H9 (cell line): Measurements from ENCODE around the gene TEAD1. TPM values are rescaled to one million over a fixed set of nuclear protein-coding genes. Genes with fewer than 3 reads are reported as not detected.

Experiments used
- DNase-seq: peaks from one replicate; pipeline ENCODE4 v3.0.0-alpha.2; 2017
- H2AFZ ChIP-seq: one replicate; pipeline ENCODE4 v1.6.1; 2013; ENCODE audit warnings: mild to moderate bottlenecking, low read length, control low read depth, moderate library complexity
- H2AK5ac ChIP-seq: 2 replicates; pipeline ENCODE4 v1.6.1; 2013; ENCODE audit warnings: low read length, control low read depth, mixed read lengths; ENCODE audit not compliant: insufficient read length
- H2BK120ac ChIP-seq: one replicate; pipeline ENCODE4 v1.6.1; 2013; ENCODE audit warnings: low read depth, mild to moderate bottlenecking, low read length, control low read depth, inconsistent platforms; ENCODE audit not compliant: poor library complexity, severe bottlenecking
- H2BK12ac ChIP-seq: 2 replicates; pipeline ENCODE4 v1.6.1; 2013; ENCODE audit warnings: low read length, control low read depth, mixed read lengths, low read depth; ENCODE audit not compliant: insufficient read length
- H2BK15ac ChIP-seq: 2 replicates; pipeline ENCODE4 v1.6.1; 2013; ENCODE audit warnings: low read depth, low read length, control low read depth
- H2BK20ac ChIP-seq: one replicate; pipeline ENCODE4 v1.6.1; 2013; ENCODE audit warnings: low read depth, mild to moderate bottlenecking, low read length, control low read depth, inconsistent platforms; ENCODE audit not compliant: poor library complexity, severe bottlenecking
- H2BK5ac ChIP-seq: 2 replicates; pipeline ENCODE4 v1.6.1; 2013; ENCODE audit warnings: low read length, control low read depth, mixed read lengths; ENCODE audit not compliant: insufficient read length
- H3K14ac ChIP-seq: 2 replicates; pipeline ENCODE4 v1.6.1; 2013; ENCODE audit warnings: low read length, control low read depth; ENCODE audit not compliant: insufficient read depth
- H3K18ac ChIP-seq: 2 replicates; pipeline ENCODE4 v1.6.1; 2013; ENCODE audit warnings: low read depth, mild to moderate bottlenecking, mixed read lengths, low read length, control low read depth; ENCODE audit not compliant: insufficient read length
- H3K23ac ChIP-seq: 2 replicates; pipeline ENCODE4 v1.6.1; 2013; ENCODE audit warnings: low read length, control low read depth, mixed read lengths, low read depth; ENCODE audit not compliant: insufficient read length
- H3K23me2 ChIP-seq: 2 replicates; pipeline ENCODE4 v1.6.1; 2013; ENCODE audit warnings: low read depth, mild to moderate bottlenecking, mixed read lengths, low read length, control low read depth; ENCODE audit not compliant: insufficient read length, poor library complexity, severe bottlenecking
- H3K27ac ChIP-seq: 2 replicates; pipeline ENCODE4 v1.5.1; 2013; ENCODE audit warnings: low read length, control low read depth, mixed read lengths, low read depth; ENCODE audit not compliant: insufficient read length
- H3K27me3 ChIP-seq: 2 replicates; pipeline ENCODE4 v1.6.1; 2013; ENCODE audit warnings: low read length, control low read depth, inconsistent platforms; ENCODE audit not compliant: insufficient read depth
- H3K4ac ChIP-seq: 2 replicates; pipeline ENCODE4 v1.6.1; 2013; ENCODE audit warnings: low read depth, mild to moderate bottlenecking, control low read depth, inconsistent platforms, low read length, moderate library complexity
- H3K4me1 ChIP-seq: 2 replicates; pipeline ENCODE4 v1.6.1; 2013; ENCODE audit warnings: low read length, control low read depth, inconsistent platforms; ENCODE audit not compliant: insufficient read depth
- H3K4me2 ChIP-seq: 2 replicates; pipeline ENCODE4 v1.6.1; 2013; ENCODE audit warnings: low read length, control low read depth, mixed read lengths; ENCODE audit not compliant: insufficient read length, insufficient read depth
- H3K56ac ChIP-seq: 2 replicates; pipeline ENCODE4 v1.6.1; 2013; ENCODE audit warnings: low read depth, mild to moderate bottlenecking, mixed read lengths, low read length, control low read depth; ENCODE audit not compliant: insufficient read length
- H3K79me1 ChIP-seq: 2 replicates; pipeline ENCODE4 v1.6.1; 2013; ENCODE audit warnings: low read depth, mild to moderate bottlenecking, moderate library complexity, low read length, control low read depth, inconsistent platforms; ENCODE audit not compliant: insufficient read depth, poor library complexity, severe bottlenecking
- H3K79me2 ChIP-seq: 2 replicates; pipeline ENCODE4 v1.6.1; 2013; ENCODE audit warnings: low read length, control low read depth, inconsistent platforms; ENCODE audit not compliant: insufficient read depth
- H3K9ac ChIP-seq: 2 replicates; pipeline ENCODE4 v1.6.1; 2013; ENCODE audit warnings: low read length, control low read depth, mixed read lengths; ENCODE audit not compliant: insufficient read length; ENCODE audit errors: extremely low read depth
- H3K9me3 ChIP-seq: one replicate; pipeline ENCODE4 v1.6.1; 2013; ENCODE audit warnings: low read depth, low read length, inconsistent platforms; ENCODE audit not compliant: control insufficient read depth
- H3T11ph ChIP-seq: one replicate; pipeline ENCODE4 v1.6.1; 2013; ENCODE audit warnings: mild to moderate bottlenecking, low read length, control low read depth, inconsistent platforms
- H4K20me1 ChIP-seq: one replicate; pipeline ENCODE4 v1.6.1; 2013; ENCODE audit not compliant: control insufficient read depth, insufficient read length, insufficient read depth
- H4K5ac ChIP-seq: 2 replicates; pipeline ENCODE4 v1.6.1; 2013; ENCODE audit warnings: low read depth, mild to moderate bottlenecking, mixed read lengths, low read length, control low read depth; ENCODE audit not compliant: insufficient read length
- H4K8ac ChIP-seq: replicated peaks from 2 replicates; pipeline ENCODE4 v1.6.1; 2013; ENCODE audit warnings: low read length, control low read depth, mixed read lengths, low read depth; ENCODE audit not compliant: insufficient read length
- H4K91ac ChIP-seq: 2 replicates; pipeline ENCODE4 v1.6.1; 2013; ENCODE audit warnings: low read depth, mild to moderate bottlenecking, moderate library complexity, mixed read lengths, low read length, control low read depth; ENCODE audit not compliant: insufficient read length
- H3K27ac Mint-ChIP-seq, 3 experiments: 2 replicates in 2 of 3; 3 replicates in 1 of 3; pipeline ENCODE4 v1.8.0; 2020 to 2021; ENCODE audit warnings: mixed read lengths in 3 of 3, mild to moderate bottlenecking in 1 of 3, moderate library complexity in 1 of 3
- H3K27me3 Mint-ChIP-seq: 2 replicates; pipeline ENCODE4 v1.8.0; 2021; ENCODE audit warnings: low read depth, mild to moderate bottlenecking, moderate library complexity, mixed read lengths
- H3K36me3 Mint-ChIP-seq, 3 experiments: 2 replicates in 2 of 3; 3 replicates in 1 of 3; pipeline ENCODE4 v1.8.0; 2020 to 2021; ENCODE audit warnings: low read depth in 3 of 3, mixed read lengths in 3 of 3; ENCODE audit not compliant: insufficient read depth in 1 of 3
- H3K4me1 Mint-ChIP-seq, 2 experiments: 2 replicates each; pipeline ENCODE4 v1.8.0; 2020; ENCODE audit warnings: mixed read lengths in 2 of 2
- H3K4me3 Mint-ChIP-seq, 2 experiments: 2 replicates in 1 of 2; 3 replicates in 1 of 2; pipeline ENCODE4 v1.8.0; 2020 to 2021; ENCODE audit warnings: mild to moderate bottlenecking in 2 of 2, mixed read lengths in 2 of 2, moderate library complexity in 1 of 2
- H3K9me3 Mint-ChIP-seq, 2 experiments: 2 replicates in 1 of 2; 3 replicates in 1 of 2; pipeline ENCODE4 v1.8.0; 2020; ENCODE audit warnings: mild to moderate bottlenecking in 2 of 2, mixed read lengths in 2 of 2, moderate library complexity in 1 of 2
- WGBS: extraction: QIAGEN DNeasy Blood & Tissue Kit; methylation state at CpG from one replicate; pipeline ENCODE4 v1.1.7; 2013; ENCODE audit warnings: missing lambda C conversion rate, low lambda C conversion rate, mixed read lengths; ENCODE audit not compliant: insufficient read length; ENCODE audit errors: extremely low coverage; 5-methylcytosine and 5-hydroxymethylcytosine counted together
- total RNA-seq: library from RNA; stranded (reverse); gene quantifications from 2 replicates; pipeline ENCODE4 v1.2.1, GENCODE V29; 2021
- TF ChIP-seq, protein P1 (sequence below): fragments of 200-600 bp; sonication (generic); conservative IDR thresholded peaks from 3 replicates; pipeline ENCODE4 v1.8.0; 2021; ENCODE audit warnings: antibody characterized with exemption, mild to moderate bottlenecking

TEAD1 gene
- total RNA-seq, 1 experiment from 2014 or later, result 75.1 TPM

DNA sequence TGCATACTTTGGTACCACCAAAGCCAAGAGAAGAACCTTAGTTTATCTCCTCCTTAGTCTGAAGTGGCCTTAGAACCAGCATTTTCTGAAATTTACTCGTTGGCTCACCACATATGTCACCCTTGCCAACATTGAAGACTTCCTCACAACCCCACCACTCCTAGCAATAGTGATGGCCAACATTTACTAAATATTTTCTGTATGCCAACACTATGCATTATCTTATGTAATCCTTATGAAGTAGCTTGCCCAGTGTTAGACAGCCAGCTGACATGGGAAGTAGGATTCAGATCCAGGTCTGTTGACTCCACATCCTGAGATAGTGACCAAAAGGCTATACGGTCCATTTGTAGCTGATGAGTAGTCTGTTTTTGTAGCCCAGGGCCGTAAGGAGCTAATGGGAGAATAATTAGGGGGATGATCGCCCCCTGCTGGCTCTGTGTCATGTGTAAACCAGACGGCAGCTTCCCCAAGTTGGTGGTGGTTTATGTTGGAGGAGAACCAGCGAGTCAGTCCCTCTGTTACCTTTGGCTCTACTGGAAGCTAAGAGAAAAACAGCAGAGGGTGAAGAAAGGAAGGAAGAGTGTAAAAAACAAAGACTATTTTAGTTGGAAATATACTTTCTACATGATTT is 214.4 kb downstream of the TEAD1 start:
- Histone ChIP-seq H3K56ac (no peak overlapping the region), H2BK20ac (no peak overlapping the region), H3K27me3 (no peaks in the 10 kb centered on the region), H3K79me2 (no peaks in the 10 kb centered on the region), H4K20me1 (no peaks in the 10 kb centered on the region), H2BK5ac (no peak overlapping the region), H3K18ac (no peak overlapping the region), H4K91ac (no peak overlapping the region), H3K23ac (no peak overlapping the region), H2AK5ac (no peak overlapping the region), H2BK15ac (no peak overlapping the region), H3K23me2 (no peaks in the 10 kb centered on the region), H4K5ac (no peak overlapping the region), H3K9me3 (no peaks in the 10 kb centered on the region), H3K4me1 (0 out of 2 replicates have a peak, but pooled peaks cover 2% of the 10 kb centered on the region), H3K27ac (no peak overlapping the region), H2AFZ (no peak overlapping the region), H3T11ph (no peak overlapping the region), H3K4ac (no peak overlapping the region), H3K79me1 (no peaks in the 10 kb centered on the region), H4K8ac (no peak overlapping the region), H2BK12ac (no peak overlapping the region), H3K9ac (no peak overlapping the region), H3K4me2 (no peak overlapping the region), H2BK120ac (no peak overlapping the region), H3K14ac (no peak overlapping the region)
- TF ChIP-seq, protein P1, sequence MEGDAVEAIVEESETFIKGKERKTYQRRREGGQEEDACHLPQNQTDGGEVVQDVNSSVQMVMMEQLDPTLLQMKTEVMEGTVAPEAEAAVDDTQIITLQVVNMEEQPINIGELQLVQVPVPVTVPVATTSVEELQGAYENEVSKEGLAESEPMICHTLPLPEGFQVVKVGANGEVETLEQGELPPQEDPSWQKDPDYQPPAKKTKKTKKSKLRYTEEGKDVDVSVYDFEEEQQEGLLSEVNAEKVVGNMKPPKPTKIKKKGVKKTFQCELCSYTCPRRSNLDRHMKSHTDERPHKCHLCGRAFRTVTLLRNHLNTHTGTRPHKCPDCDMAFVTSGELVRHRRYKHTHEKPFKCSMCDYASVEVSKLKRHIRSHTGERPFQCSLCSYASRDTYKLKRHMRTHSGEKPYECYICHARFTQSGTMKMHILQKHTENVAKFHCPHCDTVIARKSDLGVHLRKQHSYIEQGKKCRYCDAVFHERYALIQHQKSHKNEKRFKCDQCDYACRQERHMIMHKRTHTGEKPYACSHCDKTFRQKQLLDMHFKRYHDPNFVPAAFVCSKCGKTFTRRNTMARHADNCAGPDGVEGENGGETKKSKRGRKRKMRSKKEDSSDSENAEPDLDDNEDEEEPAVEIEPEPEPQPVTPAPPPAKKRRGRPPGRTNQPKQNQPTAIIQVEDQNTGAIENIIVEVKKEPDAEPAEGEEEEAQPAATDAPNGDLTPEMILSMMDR, result peak; percentile 83
- Mint-ChIP-seq H3K9me3 (no peaks in the 10 kb centered on the region), H3K4me3 (no peak overlapping the region), H3K27me3 (no peaks in the 10 kb centered on the region; the same call in 1 of the 2 replicates), H3K36me3 (peaks cover 39 to 57% (median 40%) of the 10 kb centered on the region in 3 experiments), H3K4me1 (peaks cover 15 to 19% of the 10 kb centered on the region in 2 experiments), H3K27ac (peak overlapping the region; percentile 27 to 79 (median 34); a peak in 3 of 7 replicates)
- no CpG with 5 or more reads among the region's 6 CpGs for WGBS
- peak; percentile 81 for DNase-seq
